SH-SY5Y (cell line): ENCODE results near the gene ADARB2.

ENCODE experiments used
- GATA2 ChIP-seq: IDR thresholded peaks from 2 replicates; pipeline ENCODE4 v1.6.1; 2011; ENCODE audit warnings: mild to moderate bottlenecking, low read depth, low read length
- GATA3 ChIP-seq: IDR thresholded peaks from 2 replicates; pipeline ENCODE4 v1.6.1; 2011; ENCODE audit warnings: low read depth, mild to moderate bottlenecking, low read length, moderate library complexity

GRCh38 chr10:1328161-1328823 lies 409.0 kb downstream of the ADARB2 start:
- TF ChIP-seq GATA2: no peak
- no peak for TF ChIP-seq GATA3
